K562 (cell line): Measurements from ENCODE around the gene AKT3. TPM values are rescaled to one million over a fixed set of nuclear protein-coding genes. Genes with fewer than 3 reads are reported as not detected.

Experiments used
- ATAC-seq: fragments of 200-7000 bp; cut with Tn5 transposase; 3 replicates; pipeline ENCODE4 v1.9.1; 2020; ENCODE audit warnings: moderate library complexity
- BruUV-seq: library from RNA; stranded (reverse); fragments of 400-500 nt; replicated peaks from 2 replicates; lab custom pipeline; 2021; lab: Mats Ljungman, UMichigan
- CTCF ChIA-PET: fragments of 300-600 bp; formaldehyde crosslinking; extraction: SDS; loops from one replicate; lab custom pipeline; 2021; ENCODE audit warnings: low intra/inter-chr PET ratio; lab: Yijun Ruan, JAX
- POLR2A ChIA-PET: fragments of 300-600, 350-650 bp; sonication (Branson Sonifier 250); formaldehyde crosslinking; extraction: SDS; loops from one replicate; lab custom pipeline; 2021; ENCODE audit warnings: antibody characterized with exemption, inconsistent platforms; lab: Yijun Ruan, JAX
- DNase-seq, 4 experiments: peaks; one replicate each; pipeline versions ENCODE4 v3.0.0 to v3.0.0-alpha.2; 2011 to 2018; ENCODE audit warnings: low spot score in 3 of 4, mixed read lengths in 3 of 4; ENCODE audit errors: extremely low read depth in 1 of 4
- FAIRE-seq: peaks from 2 replicates; lab custom pipeline; 2011; peaks lifted over from hg19 to GRCh38; lab: Jason Lieb, UNC
- H2AFZ ChIP-seq: 2 replicates; pipeline ENCODE4 v1.6.0; 2011; ENCODE audit warnings: low read depth, low read length, control low read depth, inconsistent platforms
- H3K27ac ChIP-seq: fragments of 200-600 bp; 3 replicates; pipeline ENCODE4 v1.8.0; 2011; ENCODE audit warnings: low read depth, mild to moderate bottlenecking, control low read depth, inconsistent platforms, low read length, moderate library complexity, mixed read lengths; ENCODE audit errors: extremely low read depth
- H3K27me3 ChIP-seq, 2 experiments: fragments of 300-600 bp in 1 of 2; 2 replicates in 1 of 2; 3 replicates in 1 of 2; pipeline versions ENCODE4 v1.6.0 to v1.8.0; 2011; ENCODE audit warnings: inconsistent platforms in 2 of 2, low read length in 2 of 2, mild to moderate bottlenecking in 1 of 2, mixed read lengths in 1 of 2, moderate library complexity in 1 of 2; ENCODE audit not compliant: control insufficient read depth in 2 of 2, insufficient read depth in 2 of 2
- H3K36me3 ChIP-seq: fragments of 300-600 bp; 3 replicates; pipeline ENCODE4 v1.8.0; 2011; ENCODE audit warnings: mild to moderate bottlenecking, low read length, inconsistent platforms; ENCODE audit not compliant: control insufficient read depth, insufficient read depth
- H3K4me1 ChIP-seq, 2 experiments: fragments of 200-600 bp in 1 of 2; replicated peaks in 1 of 2; 2 replicates in 1 of 2; 3 replicates in 1 of 2; pipeline versions ENCODE4 v1.5.1 to v1.8.0; 2011; ENCODE audit warnings: inconsistent platforms in 2 of 2, low read length in 2 of 2, mild to moderate bottlenecking in 1 of 2, mixed read lengths in 1 of 2, moderate library complexity in 1 of 2; ENCODE audit not compliant: control insufficient read depth in 2 of 2, insufficient read depth in 2 of 2
- H3K4me2 ChIP-seq: 2 replicates; pipeline ENCODE4 v1.6.1; 2011; ENCODE audit warnings: low read length, control low read depth, inconsistent platforms, mixed read lengths; ENCODE audit not compliant: insufficient read depth
- H3K4me3 ChIP-seq: fragments of 200-600 bp; sonication (generic), shearing (Covaris generic); 2 replicates; pipeline ENCODE4 v1.5.1; 2016; ENCODE audit warnings: control low read depth, inconsistent platforms
- H3K79me2 ChIP-seq: fragments of 200-600 bp; 3 replicates; pipeline ENCODE4 v1.8.0; 2011; ENCODE audit warnings: low read length, inconsistent platforms; ENCODE audit not compliant: control insufficient read depth, insufficient read depth
- H3K9ac ChIP-seq, 2 experiments: 2 replicates each; pipeline versions ENCODE4 v1.6.0 to v1.6.1; 2011; ENCODE audit warnings: low read depth in 2 of 2, low read length in 2 of 2, control low read depth in 1 of 2, inconsistent platforms in 1 of 2, mild to moderate bottlenecking in 1 of 2, mixed read lengths in 1 of 2; ENCODE audit not compliant: insufficient read depth in 1 of 2
- H3K9me1 ChIP-seq: one replicate; pipeline ENCODE4 v1.6.0; 2011; ENCODE audit warnings: inconsistent platforms, mild to moderate bottlenecking, low read length, moderate library complexity; ENCODE audit not compliant: control insufficient read depth, insufficient read depth
- H3K9me3 ChIP-seq: replicated peaks from 2 replicates; pipeline ENCODE4 v1.5.1; 2011; ENCODE audit warnings: low read depth, low read length, inconsistent platforms; ENCODE audit not compliant: control insufficient read depth, insufficient read depth
- H4K20me1 ChIP-seq: replicated peaks from 2 replicates; pipeline ENCODE4 v1.6.1; 2011; ENCODE audit warnings: low read length, inconsistent platforms, mixed read lengths; ENCODE audit not compliant: control insufficient read depth, insufficient read depth
- CREB3L1 ChIP-seq: fragments of 450-650 bp; IDR thresholded peaks from 2 replicates; pipeline ENCODE4 v1.6.1; 2014; ENCODE audit warnings: low read depth, mild to moderate bottlenecking, moderate library complexity, borderline replicate concordance
- E2F6 ChIP-seq, 2 experiments: IDR thresholded peaks; 2 replicates each; pipeline ENCODE4 v1.6.1; 2011; ENCODE audit warnings: borderline replicate concordance in 1 of 2, control low read depth in 1 of 2, low read depth in 1 of 2, low read length in 1 of 2, mild to moderate bottlenecking in 1 of 2, mixed read lengths in 1 of 2, moderate library complexity in 1 of 2; ENCODE audit not compliant: insufficient read depth in 1 of 2, insufficient read length in 1 of 2, poor library complexity in 1 of 2, severe bottlenecking in 1 of 2; ENCODE audit errors: extremely low read depth in 1 of 2
- EZH2 ChIP-seq: IDR thresholded peaks from 2 replicates; pipeline ENCODE4 v1.6.1; 2012; ENCODE audit warnings: low read depth, mild to moderate bottlenecking, inconsistent platforms, low read length, borderline replicate concordance
- FOXJ2 ChIP-seq: fragments of 200-800 bp; sonication (Bioruptor generic); IDR thresholded peaks from 2 replicates; pipeline ENCODE4 v1.6.1; 2016; ENCODE audit warnings: missing genetic modification characterization, missing compliant biosample characterization
- HDAC3 ChIP-seq: fragments of 450-650 bp; IDR thresholded peaks from 2 replicates; pipeline ENCODE4 v1.6.1; 2018; ENCODE audit warnings: borderline replicate concordance, mild to moderate bottlenecking, moderate library complexity; ENCODE audit not compliant: partially characterized antibody
- LCOR ChIP-seq: sonication (generic); formaldehyde crosslinking; IDR thresholded peaks from 2 replicates; pipeline ENCODE4 v1.8.0; 2022; ENCODE audit warnings: mild to moderate bottlenecking, missing genetic modification reagents
- MAFG ChIP-seq: fragments of 450-650 bp; conservative IDR thresholded peaks from 2 replicates; pipeline ENCODE4 v1.6.1; 2016; ENCODE audit warnings: missing genetic modification characterization, missing compliant biosample characterization
- PATZ1 ChIP-seq: fragments of 250-450 bp; sonication (Bioruptor Pico); IDR thresholded peaks from 2 replicates; pipeline ENCODE4 v1.5.0; 2020; ENCODE audit warnings: mild to moderate bottlenecking, borderline replicate concordance
- U2AF2 ChIP-seq: fragments of 200-400 bp; formaldehyde crosslinking; optimal IDR thresholded peaks from 2 replicates; pipeline ENCODE3; 2017; ENCODE audit warnings: low read depth, mild to moderate bottlenecking, low read length
- ZNF121 ChIP-seq: sonication (generic); formaldehyde crosslinking; conservative IDR thresholded peaks from 2 replicates; pipeline ENCODE4 v1.8.0; 2022; ENCODE audit warnings: missing genetic modification reagents
- ZNF609 ChIP-seq: sonication (generic); formaldehyde crosslinking; IDR thresholded peaks from 2 replicates; pipeline ENCODE4 v1.8.1; 2023; ENCODE audit warnings: missing genetic modification reagents, mild to moderate bottlenecking, borderline replicate concordance
- ZNF695 ChIP-seq: fragments of 450-650 bp; formaldehyde crosslinking; IDR thresholded peaks from 2 replicates; pipeline ENCODE4 v1.4.0; 2020; ENCODE audit warnings: mild to moderate bottlenecking, moderate library complexity
- ZNF79 ChIP-seq: fragments of 250-450 bp; sonication (Bioruptor Pico); IDR thresholded peaks from 2 replicates; pipeline ENCODE4 v1.4.0; 2020; ENCODE audit warnings: low read depth, mild to moderate bottlenecking, moderate library complexity
- in situ Hi-C: fragments of 300-500 bp; cut with MboI; formaldehyde crosslinking; loops from 4 replicates; pipeline ENCODE4 v1.15.0; 2018; ENCODE audit warnings: inconsistent platforms, mixed read lengths
- intact Hi-C: fragments of 100-400 bp; cut with micrococcal nuclease; formaldehyde crosslinking; loops from 2 replicates; pipeline ENCODE4 v1.14.2; 2022
- polyA plus RNA-seq, 8 experiments: library from polyadenylated mRNA; depleted of rRNA in 4 of 8; stranded (reverse) in 5 of 8; unstranded in 3 of 8; fragments of >200 nt; fragmentation: Nextera tagmentation in 2 of 8; fragmentation: Illumina TruSeq in 1 of 8; extraction: Ambion mirVana in 2 of 8; extraction: Trizol in 1 of 8; gene quantifications; 2 replicates each; pipeline versions ENCODE4 v1.2.1 to v1.2.3, GENCODE V29; 2011 to 2014; ENCODE audit warnings: inconsistent platforms in 1 of 8, missing spikeins in 1 of 8
- total RNA-seq, 7 experiments: library from RNA; depleted of rRNA in 6 of 7; stranded (reverse); fragments of >200 nt in 6 of 7; fragmentation: Illumina TruSeq in 2 of 7; extraction: Trizol in 2 of 7; gene quantifications; 2 replicates each; pipeline versions ENCODE4 v1.2.1 to v1.2.3, GENCODE V29; 2011 to 2021; ENCODE audit warnings: low replicate concordance in 1 of 7

The AKT3 gene
- total and polyA plus RNA-seq, 9 of the 15 experiments (the other 6 are each of a cell fraction or from before 2014, with no cell fraction given) = 0.04 to 0.54 (median 0.18) TPM; not detected in 1

GRCh38 chr1:243799908-243800307 is 50.1 kb downstream of the AKT3 start:
- H3K4me2 ChIP-seq = no peak overlapping the region
- no peak for DNase-seq
- BruUV-seq = no TSS peak
- in situ Hi-C loops (no loop called here), intact Hi-C loops (no loop called here)
- no peak overlapping the region for H3K27ac ChIP-seq
- no peaks in the 10 kb centered on the region for H3K27me3 ChIP-seq
- POLR2A ChIA-PET = no interaction called here
- CTCF ChIA-PET = no interaction called here
- H3K79me2 ChIP-seq = no peaks in the 10 kb centered on the region
- H4K20me1 ChIP-seq = no peaks in the 10 kb centered on the region
- no peak for ATAC-seq
- no peak for FAIRE-seq
- H3K9me3 ChIP-seq = no peaks in the 10 kb centered on the region
- no peak overlapping the region for H3K4me3 ChIP-seq
- H3K9ac ChIP-seq = no peak overlapping the region; a peak in 1 of 4 replicates
- H2AFZ ChIP-seq = no peak overlapping the region
- no peaks in the 10 kb centered on the region for H3K4me1 ChIP-seq
- H3K9me1 ChIP-seq = no peaks in the 10 kb centered on the region
- no peaks in the 10 kb centered on the region for H3K36me3 ChIP-seq
- TF ChIP-seq EZH2 (no peak), FOXJ2 (tag) (no peak), ZNF695 (CRISPR knock-in tag) (no peak), CREB3L1 (no peak), ZNF609 (CRISPR knock-in tag) (no peak), PATZ1 (CRISPR knock-in tag) (no peak), E2F6 (IDR thresholded peaks at IDR 0.05; ENCODE audit: borderline replicate concordance in 1 of 2, extremely low read depth in 1 of 2, insufficient read depth in 1 of 2, insufficient read length in 1 of 2, low read depth in 1 of 2, low read length in 1 of 2, poor library complexity in 1 of 2, severe bottlenecking in 1 of 2) (no peak), ZNF79 (CRISPR knock-in tag) (no peak), LCOR (CRISPR knock-in tag) (no peak), U2AF2 (no peak), ZNF121 (CRISPR knock-in tag) (no peak), MAFG (tag) (no peak), HDAC3 (no peak)
